LNCaP clone FGC (cell line): ENCODE measurements around the gene SEC14L1.

Experiments
- DNase-seq: peaks from one replicate; pipeline ENCODE4 v3.0.0-alpha.2; 2011; ENCODE audit warnings: low read depth
- H3K4me3 ChIP-seq: 2 replicates; pipeline ENCODE4 v1.5.1; 2011; ENCODE audit warnings: mild to moderate bottlenecking, low read depth, low read length, control low read depth
- CTCF ChIP-seq: IDR thresholded peaks from 2 replicates; pipeline ENCODE4 v1.5.1; 2012; ENCODE audit warnings: mild to moderate bottlenecking; ENCODE audit not compliant: control insufficient read depth, insufficient read depth; ENCODE audit errors: extremely low read depth

The SEC14L1 gene

GRCh38 chr17:77209330-77209748 is 68.6 kb downstream of the SEC14L1 start:
- TF ChIP-seq CTCF: no peak
- DNase-seq: no peak
- no peak overlapping the region for H3K4me3 ChIP-seq

- DNase-seq: no peak
- no peak for TF ChIP-seq CTCF
- H3K4me3 ChIP-seq: no peak overlapping the region
Measured at GRCh38 chr17:77210331-77210730, 69.6 kb downstream of the SEC14L1 start.

- no peak for TF ChIP-seq CTCF
- DNase-seq: no peak
- H3K4me3 ChIP-seq: no peak overlapping the region
Measured at GRCh38 chr17:77210946-77211541, 70.3 kb downstream of the SEC14L1 start.

GRCh38 chr17:77211681-77212080 is 70.9 kb downstream of the SEC14L1 start:
- TF ChIP-seq CTCF: no peak
- H3K4me3 ChIP-seq: no peak overlapping the region
- no peak for DNase-seq

- DNase-seq: no peak
- no peak for TF ChIP-seq CTCF
- no peak overlapping the region for H3K4me3 ChIP-seq
Measured at GRCh38 chr17:77212081-77212832, 71.5 kb downstream of the SEC14L1 start.

- no peak for TF ChIP-seq CTCF
- H3K4me3 ChIP-seq: no peak overlapping the region
- DNase-seq: no peak
Measured at GRCh38 chr17:77212833-77213777, 72.3 kb downstream of the SEC14L1 start.
